RWPE1 (cell line): ENCODE measurements around the gene RALGAPA1.
"Not testable (repeated sequence)": the region's sequence is repeated elsewhere in the genome, so short reads cannot be mapped to it uniquely, and the experiment has no call there.

Experiments
- CTCF ChIA-PET: fragments of 350-600 bp; sonication (Branson Sonifier 250); formaldehyde crosslinking; extraction: SDS; loops from one replicate; lab custom pipeline; 2021; lab: Yijun Ruan, JAX
- POLR2A ChIA-PET: fragments of 400-600 bp; formaldehyde crosslinking; extraction: SDS; loops from one replicate; lab custom pipeline; 2020; ENCODE audit warnings: antibody characterized with exemption; ENCODE audit not compliant: low non-redundant PET; lab: Yijun Ruan, JAX
- DNase-seq: peaks from one replicate; pipeline ENCODE4 v3.0.0; 2012; ENCODE audit warnings: low spot score
- H3K27ac ChIP-seq: fragments of 450-650 bp; 2 replicates; pipeline ENCODE4 v1.5.1; 2017
- TF ChIP-seq, protein P1 (sequence below): fragments of 450-650 bp; conservative IDR thresholded peaks from 2 replicates; pipeline ENCODE4 v1.5.1; 2017; ENCODE audit warnings: low read depth, mild to moderate bottlenecking

RALGAPA1 gene

DNA sequence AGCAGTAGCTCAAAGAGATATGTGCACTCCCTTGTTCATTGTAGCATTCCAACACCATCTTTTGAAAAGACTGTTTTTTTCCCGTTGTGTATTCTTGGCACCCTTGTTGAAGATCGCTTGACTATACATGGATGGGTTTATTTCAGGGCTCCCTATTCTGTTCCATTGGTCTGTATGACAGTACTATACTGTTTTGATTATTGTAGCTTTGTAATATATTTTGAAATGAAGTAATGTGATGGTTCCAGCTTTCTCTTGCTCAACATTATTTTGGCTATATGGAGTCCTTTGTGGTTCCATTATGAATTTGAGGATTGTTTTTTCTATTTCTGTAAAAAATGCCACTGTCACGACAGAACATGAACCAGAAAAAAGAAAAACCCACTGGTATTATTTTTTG lies 42.7 kb upstream of the RALGAPA1 start:
- CTCF ChIA-PET: no interaction called here
- POLR2A ChIA-PET: no interaction called here
- DNase-seq: no peak
- TF ChIP-seq, protein P1, sequence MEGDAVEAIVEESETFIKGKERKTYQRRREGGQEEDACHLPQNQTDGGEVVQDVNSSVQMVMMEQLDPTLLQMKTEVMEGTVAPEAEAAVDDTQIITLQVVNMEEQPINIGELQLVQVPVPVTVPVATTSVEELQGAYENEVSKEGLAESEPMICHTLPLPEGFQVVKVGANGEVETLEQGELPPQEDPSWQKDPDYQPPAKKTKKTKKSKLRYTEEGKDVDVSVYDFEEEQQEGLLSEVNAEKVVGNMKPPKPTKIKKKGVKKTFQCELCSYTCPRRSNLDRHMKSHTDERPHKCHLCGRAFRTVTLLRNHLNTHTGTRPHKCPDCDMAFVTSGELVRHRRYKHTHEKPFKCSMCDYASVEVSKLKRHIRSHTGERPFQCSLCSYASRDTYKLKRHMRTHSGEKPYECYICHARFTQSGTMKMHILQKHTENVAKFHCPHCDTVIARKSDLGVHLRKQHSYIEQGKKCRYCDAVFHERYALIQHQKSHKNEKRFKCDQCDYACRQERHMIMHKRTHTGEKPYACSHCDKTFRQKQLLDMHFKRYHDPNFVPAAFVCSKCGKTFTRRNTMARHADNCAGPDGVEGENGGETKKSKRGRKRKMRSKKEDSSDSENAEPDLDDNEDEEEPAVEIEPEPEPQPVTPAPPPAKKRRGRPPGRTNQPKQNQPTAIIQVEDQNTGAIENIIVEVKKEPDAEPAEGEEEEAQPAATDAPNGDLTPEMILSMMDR: no peak
- H3K27ac ChIP-seq: no peak overlapping the region

DNA sequence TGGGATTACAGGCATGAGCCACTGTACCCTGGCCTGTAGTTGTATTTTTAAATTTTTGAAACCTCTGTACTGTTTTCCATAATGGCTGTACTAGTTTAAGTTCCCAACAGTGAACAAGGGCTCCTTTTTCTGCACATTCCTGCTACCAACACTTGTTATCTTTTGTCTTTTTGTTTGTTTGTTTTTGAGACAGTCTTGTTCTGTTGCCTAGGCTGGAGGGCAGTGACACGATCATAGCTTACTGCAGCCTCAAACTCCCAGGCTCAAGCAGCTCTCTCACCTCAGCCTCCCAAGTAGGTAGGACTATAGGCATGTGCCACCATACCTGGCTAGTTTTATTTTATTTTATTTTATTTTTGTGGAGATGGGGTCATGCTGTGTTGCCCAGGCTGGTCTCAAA lies 40.0 kb upstream of the RALGAPA1 start:
- no peak for DNase-seq
- ChIA-PET POLR2A (no interaction called here), CTCF (no interaction called here)
- no peak overlapping the region for H3K27ac ChIP-seq
- TF ChIP-seq, protein P1: no peak

DNA sequence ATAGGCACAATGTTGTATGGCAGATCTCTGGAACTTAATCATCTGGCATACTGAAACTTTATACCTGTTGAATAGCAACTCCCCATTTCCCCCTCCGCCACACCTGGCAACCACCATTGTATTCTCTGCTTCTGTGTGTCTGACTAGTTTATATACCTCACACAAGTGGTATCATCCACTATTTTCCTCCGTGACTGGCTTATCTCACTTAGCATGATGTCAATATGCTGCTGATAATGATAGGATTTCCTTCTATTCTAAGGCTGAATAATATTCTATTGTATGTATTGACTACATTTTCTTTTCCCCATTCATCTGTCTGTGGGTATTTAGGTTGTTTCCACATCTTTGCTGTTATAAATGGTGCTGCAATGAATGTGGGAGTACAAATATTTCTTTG lies 38.5 kb upstream of the RALGAPA1 start:
- no peak for DNase-seq
- no peak overlapping the region for H3K27ac ChIP-seq
- ChIA-PET CTCF (no interaction called here), POLR2A (no interaction called here)
- TF ChIP-seq, protein P1: no peak

DNA sequence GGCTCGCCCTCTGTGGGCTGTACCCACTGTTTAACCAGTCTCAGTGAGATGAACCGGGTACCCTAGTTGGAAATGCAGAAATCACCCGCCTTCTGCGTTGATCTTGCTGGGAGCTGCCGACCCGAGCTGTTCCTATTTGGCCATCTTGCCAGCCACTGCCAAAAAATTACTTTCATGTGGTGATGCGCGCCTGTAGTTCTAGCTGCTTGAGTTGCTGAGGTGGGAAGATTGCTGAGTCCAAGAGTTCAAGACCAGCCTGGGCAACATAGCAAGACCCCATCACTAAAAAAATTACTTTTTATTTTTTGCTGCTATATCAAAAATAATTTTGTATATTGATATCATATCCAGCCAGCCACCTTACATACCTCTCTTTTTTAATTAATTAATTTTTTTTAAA lies 35.4 kb upstream of the RALGAPA1 start:
- no peak for DNase-seq
- POLR2A ChIA-PET: no interaction called here

DNA sequence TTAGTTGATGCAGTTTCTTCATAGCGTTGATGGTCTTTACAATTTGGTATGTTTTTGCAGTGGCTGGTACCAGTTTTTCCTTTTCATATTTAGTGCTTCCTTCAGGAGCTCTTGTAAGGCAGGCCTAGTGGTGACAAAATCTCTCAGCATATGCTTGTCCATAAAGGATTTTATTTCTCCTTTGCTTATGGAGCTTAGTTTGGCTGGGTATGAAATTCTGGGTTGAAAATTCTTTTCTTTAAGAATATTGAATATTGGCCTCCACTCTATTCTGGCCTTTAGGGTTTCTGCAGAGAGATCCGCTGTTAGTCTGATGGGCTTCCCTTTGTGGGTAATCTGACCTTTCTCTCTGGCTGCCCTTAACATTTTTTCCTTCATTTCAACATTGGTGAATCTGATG lies 33.1 kb upstream of the RALGAPA1 start:
- H3K27ac ChIP-seq, CTCF ChIA-PET, DNase-seq, POLR2A ChIA-PET: not testable (repeated sequence)

More for the DNA sequence above, 35.4 kb upstream of the RALGAPA1 start:
- TF ChIP-seq, protein P1: no peak
- no peak overlapping the region for H3K27ac ChIP-seq
- CTCF ChIA-PET: no interaction called here

DNA sequence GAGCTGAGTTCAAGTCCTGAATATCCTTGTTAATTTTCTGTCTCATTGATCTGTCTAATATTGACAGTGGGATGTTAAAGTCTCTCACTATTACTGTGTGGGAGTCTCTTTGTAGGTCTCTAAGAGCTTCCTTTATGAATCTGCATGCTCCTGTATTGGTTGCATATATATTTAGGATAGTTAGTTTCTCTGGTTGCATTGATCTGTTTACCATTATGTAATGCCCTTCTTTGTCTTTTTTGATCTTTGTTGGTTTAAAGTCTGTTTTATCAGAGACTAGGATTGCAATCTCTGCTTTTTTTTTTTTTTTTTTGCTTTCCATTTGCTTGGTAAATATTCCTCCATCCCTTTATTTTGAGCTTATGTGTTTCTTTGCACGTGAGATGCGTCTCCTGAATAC lies 32.6 kb upstream of the RALGAPA1 start:
- H3K27ac ChIP-seq, POLR2A ChIA-PET, DNase-seq, CTCF ChIA-PET: not testable (repeated sequence)

DNA sequence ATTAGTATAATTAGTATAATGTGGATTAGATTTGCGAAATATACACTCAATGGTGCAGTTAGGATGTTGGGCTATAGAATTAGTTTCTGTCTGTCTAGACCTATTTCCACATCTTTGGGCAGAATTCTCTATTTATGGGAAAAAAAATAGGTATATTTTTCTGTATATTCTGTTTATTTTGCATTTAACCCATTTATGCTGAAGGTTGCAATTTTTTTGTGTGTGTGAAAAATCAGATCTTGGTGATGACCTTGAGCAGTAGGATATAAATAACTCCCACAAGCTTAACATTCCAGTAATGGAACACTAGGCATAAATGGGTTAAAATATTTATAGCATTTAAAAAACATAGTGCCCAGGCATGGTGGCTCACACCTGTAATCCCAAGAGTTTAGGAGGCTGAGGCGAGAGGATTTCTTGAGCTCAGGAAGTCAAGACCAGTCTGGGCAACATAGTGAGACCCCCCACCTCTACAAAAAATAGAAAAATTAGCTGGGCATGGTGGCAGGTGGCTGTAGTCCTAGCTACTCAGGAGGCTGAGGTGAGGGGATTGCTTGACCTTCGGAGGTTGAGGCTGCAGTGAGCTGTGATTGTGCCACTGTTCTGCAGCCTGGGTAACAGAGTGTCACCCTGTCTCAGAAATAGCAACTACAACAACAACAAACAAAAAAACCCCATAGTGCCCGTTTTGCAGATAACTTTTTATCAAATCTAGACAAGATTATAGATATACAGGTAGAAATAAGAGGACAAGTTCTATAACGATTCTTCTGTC lies 26.3 kb upstream of the RALGAPA1 start:
- POLR2A ChIA-PET: no interaction called here
- CTCF ChIA-PET: no interaction called here
- no peak overlapping the region for H3K27ac ChIP-seq
- no peak for DNase-seq
- TF ChIP-seq, protein P1: no peak
